Measurements from ENCODE around the gene IGLL5.

GRCh38 chr22:22920104-22920654 lies 32.6 kb downstream of the IGLL5 start:
- TF ChIP-seq CTCF (tag by site-specific recombination; IDR thresholded peaks at IDR 0.05) (no peak), ZNF580 (tag by site-specific recombination; IDR thresholded peaks at IDR 0.05) (no peak), MZF1 (tag by site-specific recombination; IDR thresholded peaks at IDR 0.05; ENCODE audit: borderline replicate concordance) (no peak), REST (tag by site-specific recombination; IDR thresholded peaks at IDR 0.05) (no peak), MEIS1 (CRISPR knock-in tag; IDR thresholded peaks at IDR 0.05; ENCODE audit: borderline replicate concordance) (no peak), ZNF777 (tag by site-specific recombination; IDR thresholded peaks at IDR 0.05; ENCODE audit: borderline replicate concordance) (no peak), ZNF18 (tag by site-specific recombination; IDR thresholded peaks at IDR 0.05) (no peak), ZNF26 (tag by site-specific recombination; IDR thresholded peaks at IDR 0.05) (no peak), ATF2 (tag by site-specific recombination; IDR thresholded peaks at IDR 0.05; ENCODE audit: low read depth) (no peak)
